BLaER1 treated with 17β-estradiol and CSF1 and Interleukin-3, amounts not matched to agents 10 nM and 100 nM (cell line): ENCODE measurements around the gene LCN6.
A peak's percentile ranks its signal among the peaks of the same experiment; 100 is the strongest.

Experiments used
- H3K27ac ChIP-seq, 11 experiments: shearing (Covaris generic); formaldehyde crosslinking; 2 replicates each; pipeline ENCODE4 v1.8.1; 2022
- H3K27me3 ChIP-seq, 11 experiments: shearing (Covaris generic); formaldehyde crosslinking; 2 replicates each; pipeline ENCODE4 v1.8.1; 2022
- H3K36me3 ChIP-seq, 11 experiments: shearing (Covaris generic); formaldehyde crosslinking; 2 replicates each; pipeline ENCODE4 v1.8.1; 2022
- H3K4me1 ChIP-seq, 10 experiments: shearing (Covaris generic); formaldehyde crosslinking; 2 replicates each; pipeline ENCODE4 v1.8.1; 2022
- H3K4me2 ChIP-seq, 11 experiments: shearing (Covaris generic); formaldehyde crosslinking; 2 replicates each; pipeline ENCODE4 v1.8.1; 2022
- H3K4me3 ChIP-seq, 10 experiments: shearing (Covaris generic); formaldehyde crosslinking; 2 replicates each; pipeline ENCODE4 v1.8.1; 2022
- H3K9ac ChIP-seq, 11 experiments: shearing (Covaris generic); formaldehyde crosslinking; 2 replicates each; pipeline ENCODE4 v1.8.1; 2022
- H3K9me3 ChIP-seq, 11 experiments: shearing (Covaris generic); formaldehyde crosslinking; replicated peaks in 1 of 11; 2 replicates each; pipeline ENCODE4 v1.8.1; 2022
- H4K20me1 ChIP-seq, 11 experiments: shearing (Covaris generic); formaldehyde crosslinking; 2 replicates each; pipeline ENCODE4 v1.8.1; 2022
- Cebpa-rat ChIP-seq, 11 experiments: shearing (Covaris generic); IDR thresholded peaks; 2 replicates each; pipeline ENCODE4 v1.8.1; 2022

The LCN6 gene

GRCh38 chr9:136697821-136698526 lies 50.4 kb downstream of the LCN6 start:
- Histone ChIP-seq H3K4me3 (peak overlapping the region in 7 of 10 experiments; percentile 24 to 61 (median 43); a peak in 11 of 20 replicates), H3K9me3 (no peaks in the 10 kb centered on the region), H3K36me3 (no peaks in the 10 kb centered on the region), H4K20me1 (no peaks in the 10 kb centered on the region), H3K27me3 (peaks cover 0 to 26% (median 0%) of the 10 kb centered on the region in 11 experiments; a peak in 5 of 22 replicates), H3K9ac (peak overlapping the region; percentile 41 to 81 (median 76); a peak in 20 of 22 replicates), H3K4me2 (peak overlapping the region; percentile 82 to 100 (median 97)), H3K4me1 (peaks cover 69 to 97% (median 92%) of the 10 kb centered on the region in 10 experiments), H3K27ac (peak overlapping the region in 10 of 11 experiments; percentile 50 to 94 (median 88); a peak in 20 of 22 replicates)
- TF ChIP-seq Cebpa-rat (IDR thresholded peaks at IDR 0.05) = peak in 9 of 11 experiments; percentile 31 to 87 (median 78); a peak in 13 of 22 replicates

GRCh38 chr9:136697146-136697820 lies 51.0 kb downstream of the LCN6 start:
- Histone ChIP-seq H3K36me3 (no peaks in the 10 kb centered on the region), H3K9me3 (no peaks in the 10 kb centered on the region), H3K27ac (peak overlapping the region in 10 of 11 experiments; percentile 50 to 94 (median 88); a peak in 20 of 22 replicates), H3K27me3 (peaks cover 0 to 26% (median 0%) of the 10 kb centered on the region in 11 experiments; a peak in 5 of 22 replicates), H3K4me3 (peak overlapping the region in 7 of 10 experiments; percentile 24 to 61 (median 43); a peak in 9 of 20 replicates), H3K4me1 (peaks cover 67 to 95% (median 86%) of the 10 kb centered on the region in 10 experiments), H3K9ac (peak overlapping the region; percentile 41 to 81 (median 76); a peak in 19 of 22 replicates), H4K20me1 (no peaks in the 10 kb centered on the region), H3K4me2 (peak overlapping the region; percentile 82 to 100 (median 97))
- no peak for TF ChIP-seq Cebpa-rat (IDR thresholded peaks at IDR 0.05)

DNA sequence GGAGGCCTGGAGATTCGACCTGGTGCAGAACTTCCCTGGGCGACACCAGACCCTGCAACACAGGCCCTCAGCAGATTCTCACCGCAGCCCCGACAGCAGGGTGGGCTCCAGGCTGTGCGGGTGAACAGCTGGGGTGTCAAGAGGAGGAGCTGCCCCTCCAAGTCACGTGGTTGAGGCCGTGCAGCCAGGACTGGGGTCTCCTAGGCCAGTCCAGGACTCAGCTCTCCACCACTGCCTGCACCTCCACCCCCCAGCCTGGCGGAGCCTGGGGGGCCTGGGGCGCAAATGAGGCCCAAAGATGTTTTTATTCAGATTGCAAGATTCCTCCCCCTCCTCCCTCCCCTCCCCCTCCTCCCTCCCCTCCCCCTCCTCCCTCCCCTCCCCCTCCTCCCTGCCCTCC lies 51.8 kb downstream of the LCN6 start:
- H3K27me3 ChIP-seq = peaks cover 0 to 24% (median 0%) of the 10 kb centered on the region in 11 experiments; a peak in 5 of 22 replicates
- no peaks in the 10 kb centered on the region for H3K9me3 ChIP-seq
- no peaks in the 10 kb centered on the region for H4K20me1 ChIP-seq
- peak overlapping the region in 2 of 10 experiments; percentile 0 to 31; a peak in 2 of 20 replicates for H3K4me3 ChIP-seq
- peak overlapping the region; percentile 53 to 97 (median 85) for H3K4me2 ChIP-seq
- peak overlapping the region in 8 of 11 experiments; percentile 42 to 69 (median 66); a peak in 16 of 22 replicates for H3K27ac ChIP-seq
- H3K36me3 ChIP-seq = no peaks in the 10 kb centered on the region
- TF ChIP-seq Cebpa-rat (IDR thresholded peaks at IDR 0.05) = no peak
- peak overlapping the region in 8 of 11 experiments; percentile 20 to 62 (median 42); a peak in 15 of 22 replicates for H3K9ac ChIP-seq
- H3K4me1 ChIP-seq = peaks cover 64 to 94% (median 85%) of the 10 kb centered on the region in 10 experiments

- peak overlapping the region in 2 of 10 experiments; percentile 0 to 31; a peak in 2 of 20 replicates for H3K4me3 ChIP-seq
- H3K9ac ChIP-seq = peak overlapping the region in 8 of 11 experiments; percentile 20 to 62 (median 42); a peak in 16 of 22 replicates
- H3K4me1 ChIP-seq = peaks cover 64 to 94% (median 85%) of the 10 kb centered on the region in 10 experiments
These were observed 52.4 kb downstream of the LCN6 start for GRCh38 chr9:136695955-136696354.

GRCh38 chr9:136695435-136695895 lies 52.9 kb downstream of the LCN6 start:
- Histone ChIP-seq H3K27ac (peak overlapping the region in 7 of 11 experiments; percentile 57 to 69 (median 67); a peak in 11 of 22 replicates), H3K9me3 (no peaks in the 10 kb centered on the region), H4K20me1 (no peaks in the 10 kb centered on the region; a peak in 1 of 22 replicates), H3K4me1 (peaks cover 64 to 94% (median 85%) of the 10 kb centered on the region in 10 experiments), H3K27me3 (peaks cover 0 to 18% (median 0%) of the 10 kb centered on the region in 11 experiments; a peak in 4 of 22 replicates), H3K4me2 (peak overlapping the region; percentile 53 to 97 (median 85); a peak in 21 of 22 replicates), H3K4me3 (peak overlapping the region in 1 of 10 experiments; percentile 31; a peak in 1 of 20 replicates), H3K9ac (peak overlapping the region in 7 of 11 experiments; percentile 31 to 62 (median 43); a peak in 14 of 22 replicates), H3K36me3 (no peaks in the 10 kb centered on the region)
- no peak for TF ChIP-seq Cebpa-rat (IDR thresholded peaks at IDR 0.05)

More at GRCh38 chr9:136695955-136696354, 52.4 kb downstream of the LCN6 start:
- no peaks in the 10 kb centered on the region for H3K36me3 ChIP-seq
- H3K4me2 ChIP-seq = peak overlapping the region; percentile 53 to 97 (median 85)
- no peaks in the 10 kb centered on the region; a peak in 1 of 22 replicates for H4K20me1 ChIP-seq
- TF ChIP-seq Cebpa-rat (IDR thresholded peaks at IDR 0.05) = no peak
- H3K9me3 ChIP-seq = no peaks in the 10 kb centered on the region
- peaks cover 0 to 18% (median 0%) of the 10 kb centered on the region in 11 experiments; a peak in 4 of 22 replicates for H3K27me3 ChIP-seq
- peak overlapping the region in 8 of 11 experiments; percentile 42 to 69 (median 66); a peak in 16 of 22 replicates for H3K27ac ChIP-seq

GRCh38 chr9:136694872-136695247 lies 53.5 kb downstream of the LCN6 start:
- H3K4me2 ChIP-seq = peak overlapping the region in 9 of 11 experiments; percentile 76 to 97 (median 91); a peak in 16 of 22 replicates
- no peak overlapping the region for H3K27ac ChIP-seq
- H3K36me3 ChIP-seq = no peaks in the 10 kb centered on the region
- TF ChIP-seq Cebpa-rat (IDR thresholded peaks at IDR 0.05) = no peak
- H3K4me3 ChIP-seq = no peak overlapping the region
- no peaks in the 10 kb centered on the region; a peak in 1 of 22 replicates for H4K20me1 ChIP-seq
- peaks cover 63 to 94% (median 85%) of the 10 kb centered on the region in 10 experiments for H3K4me1 ChIP-seq
- H3K9ac ChIP-seq = no peak overlapping the region; a peak in 1 of 22 replicates
- no peaks in the 10 kb centered on the region for H3K9me3 ChIP-seq
- peaks cover 0 to 19% (median 0%) of the 10 kb centered on the region in 11 experiments; a peak in 4 of 22 replicates for H3K27me3 ChIP-seq

DNA sequence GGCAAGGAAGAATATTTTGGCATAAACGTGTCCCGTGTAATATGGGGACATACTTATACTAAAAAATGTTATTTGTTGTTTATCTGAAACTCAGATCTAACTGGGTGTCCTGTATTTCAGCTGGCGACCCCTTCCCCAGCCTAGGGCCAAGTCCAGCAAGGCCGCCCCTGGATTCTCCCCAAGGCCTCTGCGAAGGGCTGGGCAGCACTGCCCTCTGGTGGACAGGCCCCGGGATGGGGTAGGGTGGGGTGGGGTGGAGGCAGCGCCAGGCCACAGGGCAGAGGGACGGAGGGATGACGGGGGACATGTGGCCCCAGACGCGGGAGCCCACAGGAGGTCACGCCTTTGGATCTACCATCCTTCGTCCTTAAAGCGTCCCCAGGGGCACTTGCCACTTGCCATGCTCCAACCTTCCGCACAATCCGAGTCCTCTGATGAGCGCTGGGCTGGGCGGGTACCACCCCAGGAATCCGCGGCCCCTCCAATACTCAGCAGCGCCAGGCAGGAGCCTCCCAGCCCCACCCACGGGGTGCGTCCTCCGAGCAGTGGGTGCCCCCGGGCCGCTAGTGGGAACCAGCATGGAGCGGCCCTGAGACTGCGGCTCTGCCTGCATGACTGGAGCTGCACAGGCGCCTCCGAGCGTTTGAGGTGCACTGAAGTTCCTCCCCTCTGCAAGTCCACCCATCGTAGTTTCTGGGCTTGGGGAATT lies 54.0 kb downstream of the LCN6 start:
- H3K4me2 ChIP-seq = peak overlapping the region; percentile 20 to 97 (median 49); a peak in 16 of 22 replicates
- no peak overlapping the region for H3K4me3 ChIP-seq
- no peaks in the 10 kb centered on the region for H3K9me3 ChIP-seq

More for the DNA sequence above, 54.0 kb downstream of the LCN6 start:
- Histone ChIP-seq H3K27me3 (peaks cover 0 to 19% (median 0%) of the 10 kb centered on the region in 11 experiments; a peak in 4 of 22 replicates), H3K36me3 (no peaks in the 10 kb centered on the region), H3K27ac (no peak overlapping the region), H4K20me1 (no peaks in the 10 kb centered on the region; a peak in 1 of 22 replicates), H3K4me1 (peaks cover 63 to 94% (median 85%) of the 10 kb centered on the region in 10 experiments), H3K9ac (no peak overlapping the region)
- no peak for TF ChIP-seq Cebpa-rat (IDR thresholded peaks at IDR 0.05)
